Activated T-helper 2 cell treated with anti-CD3 and anti-CD28 coated beads, Interferon-gamma antibody, Interleukin-2, Interleukin-4, amounts not matched to agents 10 μg/mL and 5 μg/mL and 100 μg/mL, durations not matched to agents 14 hours and 24 hours and 36 hours (primary cell): ENCODE results near the gene FASTK. TPM values are rescaled to one million over a fixed set of nuclear protein-coding genes. Genes with fewer than 3 reads are reported as not detected.
A peak's percentile ranks its signal among the peaks of the same experiment; 100 is the strongest.

Experiments
- DNase-seq: peaks from one replicate; pipeline ENCODE4 v3.0.0; 2021; ENCODE audit warnings: low spot score
- H3K27ac Mint-ChIP-seq: one replicate; pipeline ENCODE4 v1.8.0; 2021; ENCODE audit warnings: mixed read lengths
- H3K27me3 Mint-ChIP-seq: one replicate; pipeline ENCODE4 v1.8.0; 2021; ENCODE audit warnings: low read depth, mixed read lengths
- H3K36me3 Mint-ChIP-seq: one replicate; pipeline ENCODE4 v1.8.0; 2021; ENCODE audit warnings: low read depth, mixed read lengths
- H3K4me1 Mint-ChIP-seq: one replicate; pipeline ENCODE4 v1.8.0; 2021; ENCODE audit warnings: low read depth, mixed read lengths
- H3K4me3 Mint-ChIP-seq: one replicate; pipeline ENCODE4 v1.8.0; 2021; ENCODE audit warnings: low read depth, mild to moderate bottlenecking, moderate library complexity, mixed read lengths
- H3K9me3 Mint-ChIP-seq: one replicate; pipeline ENCODE4 v1.8.0; 2021; ENCODE audit warnings: mixed read lengths
- intact Hi-C: fragments of 100-400 bp; cut with micrococcal nuclease; formaldehyde crosslinking; loops from one replicate; pipeline ENCODE4 v1.15.1; 2023
- total RNA-seq: library from RNA; stranded (reverse); gene quantifications from 2 replicates; pipeline ENCODE4 v1.2.3, GENCODE V29; 2022

FASTK gene
- total RNA-seq, 1 donor from 2014 or later: 83.2 TPM

GRCh38 chr7:151081170-151082101, 827 bp upstream of the FASTK start:
- Mint-ChIP-seq H3K4me1 (peaks cover 22% of the 10 kb centered on the region), H3K4me3 (peak overlapping the region; percentile 94), H3K9me3 (no peaks in the 10 kb centered on the region), H3K36me3 (peaks cover 22% of the 10 kb centered on the region), H3K27ac (no peak overlapping the region), H3K27me3 (peaks cover 6% of the 10 kb centered on the region)
- DNase-seq: no peak
- intact Hi-C loops: loop anchor here (10.0 kb wide), 1 partner anchor 143 kb away; the partner anchor contains the start of gene ABCF2

GRCh38 chr7:151080067-151080521, 515 bp downstream of the FASTK start:
- Mint-ChIP-seq H3K36me3 (peaks cover 33% of the 10 kb centered on the region), H3K9me3 (no peaks in the 10 kb centered on the region), H3K27me3 (peaks cover 4% of the 10 kb centered on the region), H3K27ac (peak overlapping the region; percentile 75), H3K4me1 (peaks cover 20% of the 10 kb centered on the region), H3K4me3 (peak overlapping the region; percentile 82)
- intact Hi-C loops: loop anchor here (1.0 to 10.0 kb wide), 2 partner anchors 22 to 145 kb away; partner anchors contain the start of gene ABCF2
- no peak for DNase-seq

GRCh38 chr7:151079199-151079910, 1.3 kb downstream of the FASTK start:
- peaks cover 36% of the 10 kb centered on the region for H3K36me3 Mint-ChIP-seq
- intact Hi-C loops: no loop called here
- H3K4me3 Mint-ChIP-seq: peak overlapping the region; percentile 82
- DNase-seq: no peak
- peaks cover 15% of the 10 kb centered on the region for H3K4me1 Mint-ChIP-seq
- H3K27me3 Mint-ChIP-seq: no peaks in the 10 kb centered on the region
- no peak overlapping the region for H3K27ac Mint-ChIP-seq
- no peaks in the 10 kb centered on the region for H3K9me3 Mint-ChIP-seq

- H3K4me3 Mint-ChIP-seq: peak overlapping the region; percentile 77
- peak overlapping the region; percentile 24 for H3K27ac Mint-ChIP-seq
- intact Hi-C loops: no loop called here
- peaks cover 42% of the 10 kb centered on the region for H3K36me3 Mint-ChIP-seq
- DNase-seq: no peak
- H3K9me3 Mint-ChIP-seq: no peaks in the 10 kb centered on the region
- no peaks in the 10 kb centered on the region for H3K27me3 Mint-ChIP-seq
- H3K4me1 Mint-ChIP-seq: peaks cover 13% of the 10 kb centered on the region
Observed at GRCh38 chr7:151078233-151079040, 2.2 kb downstream of the FASTK start.

GRCh38 chr7:151077705-151078232, 2.8 kb downstream of the FASTK start:
- Mint-ChIP-seq H3K36me3 (peaks cover 40% of the 10 kb centered on the region), H3K9me3 (no peaks in the 10 kb centered on the region), H3K27me3 (no peaks in the 10 kb centered on the region), H3K4me1 (peaks cover 12% of the 10 kb centered on the region), H3K27ac (peak overlapping the region; percentile 24), H3K4me3 (peak overlapping the region; percentile 49)
- intact Hi-C loops: no loop called here
- no peak for DNase-seq

- no peaks in the 10 kb centered on the region for H3K27me3 Mint-ChIP-seq
- H3K4me3 Mint-ChIP-seq: no peak overlapping the region
- H3K27ac Mint-ChIP-seq: no peak overlapping the region
- H3K4me1 Mint-ChIP-seq: peaks cover 10% of the 10 kb centered on the region
- intact Hi-C loops: no loop called here
- peaks cover 40% of the 10 kb centered on the region for H3K36me3 Mint-ChIP-seq
- no peak for DNase-seq
- no peaks in the 10 kb centered on the region for H3K9me3 Mint-ChIP-seq
Observed at GRCh38 chr7:151076863-151077704, 3.5 kb downstream of the FASTK start.

- Mint-ChIP-seq H3K36me3 (peaks cover 49% of the 10 kb centered on the region), H3K27me3 (no peaks in the 10 kb centered on the region), H3K9me3 (no peaks in the 10 kb centered on the region), H3K27ac (no peak overlapping the region), H3K4me3 (no peak overlapping the region), H3K4me1 (peaks cover 9% of the 10 kb centered on the region)
- DNase-seq: no peak
- intact Hi-C loops: no loop called here
Observed at GRCh38 chr7:151075978-151076426, 4.6 kb downstream of the FASTK start.

- intact Hi-C loops: no loop called here
- Mint-ChIP-seq H3K9me3 (no peaks in the 10 kb centered on the region), H3K27ac (peak overlapping the region; percentile 26), H3K36me3 (peaks cover 53% of the 10 kb centered on the region), H3K4me3 (no peak overlapping the region), H3K4me1 (peaks cover 9% of the 10 kb centered on the region), H3K27me3 (no peaks in the 10 kb centered on the region)
- no peak for DNase-seq
Observed at GRCh38 chr7:151075662-151075971, 5.0 kb downstream of the FASTK start.

- H3K27ac Mint-ChIP-seq: peak overlapping the region; percentile 26
- no peak overlapping the region for H3K4me3 Mint-ChIP-seq
- H3K36me3 Mint-ChIP-seq: peaks cover 54% of the 10 kb centered on the region
- H3K9me3 Mint-ChIP-seq: no peaks in the 10 kb centered on the region
- H3K4me1 Mint-ChIP-seq: peaks cover 9% of the 10 kb centered on the region
- intact Hi-C loops: no loop called here
- no peak for DNase-seq
- no peaks in the 10 kb centered on the region for H3K27me3 Mint-ChIP-seq
Observed at GRCh38 chr7:151074817-151075661, 5.6 kb downstream of the FASTK start.

GRCh38 chr7:151073990-151074389, 6.6 kb downstream of the FASTK start:
- Mint-ChIP-seq H3K4me1 (peaks cover 3% of the 10 kb centered on the region), H3K27ac (no peak overlapping the region), H3K27me3 (no peaks in the 10 kb centered on the region), H3K36me3 (peaks cover 55% of the 10 kb centered on the region), H3K4me3 (no peak overlapping the region), H3K9me3 (no peaks in the 10 kb centered on the region)
- no peak for DNase-seq
- intact Hi-C loops: no loop called here
